T-helper 2 cell treated with Interferon-gamma antibody and Interleukin-4, amounts not matched to agents 5 μg/mL and 100 μg/mL, for 36 hours (primary cell): Measurements from ENCODE around the gene ABCG5.

Experiments
- DNase-seq: peaks from one replicate; pipeline ENCODE4 v3.0.0; 2021; ENCODE audit warnings: low spot score
- H3K27ac Mint-ChIP-seq: one replicate; pipeline ENCODE4 v1.8.0; 2021; ENCODE audit warnings: mild to moderate bottlenecking, mixed read lengths
- H3K27me3 Mint-ChIP-seq: one replicate; pipeline ENCODE4 v1.8.0; 2021; ENCODE audit warnings: low read depth, mixed read lengths
- H3K36me3 Mint-ChIP-seq: one replicate; pipeline ENCODE4 v1.8.0; 2021; ENCODE audit warnings: low read depth, mixed read lengths
- H3K4me1 Mint-ChIP-seq: one replicate; pipeline ENCODE4 v1.8.0; 2021; ENCODE audit warnings: low read depth, mixed read lengths
- H3K4me3 Mint-ChIP-seq: one replicate; pipeline ENCODE4 v1.8.0; 2022; ENCODE audit warnings: mild to moderate bottlenecking, moderate library complexity, mixed read lengths
- H3K9me3 Mint-ChIP-seq: one replicate; pipeline ENCODE4 v1.8.0; 2021; ENCODE audit warnings: mixed read lengths

ABCG5 gene

DNA sequence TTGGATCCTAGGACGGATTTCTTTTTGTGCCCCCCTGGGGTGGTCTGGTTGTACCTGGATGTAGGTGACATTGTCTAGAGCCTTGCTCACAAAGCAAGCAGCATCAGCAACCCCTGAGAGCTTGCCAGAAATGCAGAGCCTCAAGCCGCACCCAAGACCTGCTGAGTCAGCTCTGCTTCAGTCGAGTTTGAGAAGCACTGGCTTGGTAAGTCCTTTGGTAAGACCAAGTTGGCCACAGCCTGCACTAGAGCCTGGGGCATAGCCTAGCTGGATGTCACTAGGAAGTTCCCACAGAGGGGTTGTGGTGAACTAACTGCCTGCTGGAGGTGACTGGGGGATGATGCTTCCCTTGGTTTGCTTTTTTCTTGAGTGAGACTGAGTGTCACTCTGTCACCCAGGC is 6.2 kb downstream of the ABCG5 start:
- H3K4me3 Mint-ChIP-seq = no peak overlapping the region
- no peaks in the 10 kb centered on the region for H3K36me3 Mint-ChIP-seq
- no peak for DNase-seq
- H3K27ac Mint-ChIP-seq = no peak overlapping the region
- peaks cover 3% of the 10 kb centered on the region for H3K4me1 Mint-ChIP-seq
- no peaks in the 10 kb centered on the region for H3K9me3 Mint-ChIP-seq
- peaks cover 19% of the 10 kb centered on the region for H3K27me3 Mint-ChIP-seq

GRCh38 chr2:43831543-43832294 is 6.9 kb downstream of the ABCG5 start:
- H3K9me3 Mint-ChIP-seq = no peaks in the 10 kb centered on the region
- H3K36me3 Mint-ChIP-seq = no peaks in the 10 kb centered on the region
- peak overlapping the region; percentile 79 for H3K4me3 Mint-ChIP-seq
- H3K27ac Mint-ChIP-seq = no peak overlapping the region
- no peak for DNase-seq
- peaks cover 19% of the 10 kb centered on the region for H3K27me3 Mint-ChIP-seq
- peaks cover 3% of the 10 kb centered on the region for H3K4me1 Mint-ChIP-seq

GRCh38 chr2:43826305-43827250 is 12.1 kb downstream of the ABCG5 start:
- H3K9me3 Mint-ChIP-seq = no peaks in the 10 kb centered on the region
- H3K27ac Mint-ChIP-seq = no peak overlapping the region
- peaks cover 3% of the 10 kb centered on the region for H3K4me1 Mint-ChIP-seq
- H3K27me3 Mint-ChIP-seq = peaks cover 21% of the 10 kb centered on the region
- DNase-seq = no peak
- no peak overlapping the region for H3K4me3 Mint-ChIP-seq
- H3K36me3 Mint-ChIP-seq = no peaks in the 10 kb centered on the region

- H3K4me1 Mint-ChIP-seq = no peaks in the 10 kb centered on the region
- peaks cover 17% of the 10 kb centered on the region for H3K27me3 Mint-ChIP-seq
- no peak overlapping the region for H3K4me3 Mint-ChIP-seq
- H3K27ac Mint-ChIP-seq = no peak overlapping the region
- DNase-seq = no peak
- no peaks in the 10 kb centered on the region for H3K36me3 Mint-ChIP-seq
- no peaks in the 10 kb centered on the region for H3K9me3 Mint-ChIP-seq
These were observed 12.8 kb downstream of the ABCG5 start for GRCh38 chr2:43825841-43826240.

DNA sequence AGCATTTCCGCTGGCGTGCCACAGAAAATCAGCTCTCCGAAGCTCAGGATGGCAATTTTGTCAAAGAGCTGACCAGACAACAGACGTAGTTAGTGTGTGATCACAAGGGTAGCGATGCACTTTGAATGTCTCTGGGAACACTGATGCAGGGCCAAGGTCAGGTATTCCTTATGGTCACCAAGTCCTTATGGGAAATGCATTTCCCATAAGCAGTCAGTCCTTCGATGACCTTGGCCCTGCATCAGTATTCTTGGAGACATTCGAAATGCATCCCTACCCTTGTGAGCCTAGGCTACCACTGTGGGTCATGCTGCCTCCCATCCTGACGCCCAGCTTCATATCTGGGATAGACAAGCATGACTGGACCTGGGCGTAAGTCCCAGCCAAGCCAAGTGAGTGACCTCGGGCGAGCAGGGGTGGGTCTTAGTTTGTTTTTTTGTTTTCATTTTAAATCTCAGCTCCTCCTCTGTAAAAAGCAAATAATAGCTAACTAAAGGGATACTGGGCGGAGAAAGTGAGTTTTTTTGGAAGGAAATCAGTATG is 13.6 kb downstream of the ABCG5 start:
- no peak for DNase-seq
- Mint-ChIP-seq H3K9me3 (no peaks in the 10 kb centered on the region), H3K27me3 (peaks cover 9% of the 10 kb centered on the region), H3K4me1 (no peaks in the 10 kb centered on the region), H3K27ac (no peak overlapping the region), H3K36me3 (no peaks in the 10 kb centered on the region), H3K4me3 (no peak overlapping the region)

DNA sequence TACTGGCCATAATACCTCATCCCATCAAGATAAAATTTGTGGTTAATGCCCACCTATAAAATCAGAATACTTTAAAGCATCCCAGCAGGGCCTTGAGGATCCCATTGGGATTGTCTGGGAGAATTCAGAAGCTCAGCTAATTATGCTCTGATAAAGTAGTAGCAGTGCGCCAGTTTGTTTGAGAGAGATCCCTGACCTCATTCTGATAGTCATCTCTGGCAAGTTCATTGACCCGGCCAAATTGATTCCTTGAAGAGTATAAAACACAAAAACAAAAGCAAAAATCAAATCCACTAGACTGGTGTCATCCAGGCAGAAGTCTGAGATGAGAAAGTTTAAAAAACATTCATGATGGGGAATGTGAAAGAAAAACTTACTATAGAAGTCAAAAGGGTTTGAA is 14.1 kb downstream of the ABCG5 start:
- Mint-ChIP-seq H3K9me3 (no peaks in the 10 kb centered on the region), H3K4me3 (no peak overlapping the region), H3K27ac (no peak overlapping the region), H3K4me1 (no peaks in the 10 kb centered on the region), H3K36me3 (no peaks in the 10 kb centered on the region), H3K27me3 (peaks cover 4% of the 10 kb centered on the region)
- no peak for DNase-seq

- Mint-ChIP-seq H3K27ac (no peak overlapping the region), H3K4me1 (no peaks in the 10 kb centered on the region), H3K4me3 (no peak overlapping the region), H3K9me3 (no peaks in the 10 kb centered on the region), H3K27me3 (peaks cover 2% of the 10 kb centered on the region), H3K36me3 (no peaks in the 10 kb centered on the region)
- DNase-seq = no peak
These were observed 14.9 kb downstream of the ABCG5 start for GRCh38 chr2:43823751-43824150.

DNA sequence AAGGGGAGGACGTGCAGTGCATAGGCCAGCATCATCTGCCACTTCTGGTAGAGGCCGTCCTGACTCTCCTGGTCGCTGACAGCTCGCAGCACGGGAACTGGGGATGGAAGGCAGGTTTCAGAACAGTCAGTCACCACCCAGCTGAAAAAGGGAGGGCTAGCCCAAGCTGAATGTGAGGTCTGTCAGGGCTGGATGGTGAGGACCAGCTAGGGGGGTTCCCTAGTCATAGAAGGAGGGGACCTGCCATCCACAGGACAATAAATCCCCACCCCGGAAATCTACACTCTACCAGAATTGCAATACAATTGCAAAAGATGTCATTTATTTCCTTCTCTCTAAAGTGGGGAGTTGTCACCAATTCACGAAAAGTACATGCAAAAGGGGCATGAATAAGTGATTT is 15.8 kb downstream of the ABCG5 start:
- no peak overlapping the region for H3K4me3 Mint-ChIP-seq
- no peaks in the 10 kb centered on the region for H3K9me3 Mint-ChIP-seq
- no peak overlapping the region for H3K27ac Mint-ChIP-seq
- no peaks in the 10 kb centered on the region for H3K36me3 Mint-ChIP-seq
- DNase-seq = no peak
- H3K4me1 Mint-ChIP-seq = no peaks in the 10 kb centered on the region
- peaks cover 2% of the 10 kb centered on the region for H3K27me3 Mint-ChIP-seq

- peaks cover 2% of the 10 kb centered on the region for H3K27me3 Mint-ChIP-seq
These were observed 19.0 kb downstream of the ABCG5 start for GRCh38 chr2:43819491-43820163.

DNA sequence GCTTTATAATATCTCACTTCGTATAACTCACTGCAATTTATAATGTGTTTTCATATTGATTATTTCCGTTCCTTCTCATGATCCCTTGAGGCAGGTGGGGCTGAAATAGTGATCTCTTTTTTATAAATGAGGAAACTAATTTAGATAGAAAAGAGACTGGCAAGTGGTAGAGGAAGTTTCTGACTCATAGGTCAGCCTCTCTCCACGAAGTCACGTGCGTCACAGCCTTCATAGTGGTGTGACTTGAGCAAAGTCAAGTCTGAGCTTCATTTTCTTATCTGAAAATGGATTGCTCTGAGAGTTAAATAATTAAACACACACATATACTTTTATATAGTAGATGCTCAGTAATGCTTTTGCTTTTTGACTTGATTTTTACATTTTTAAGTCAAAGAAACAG is 19.9 kb downstream of the ABCG5 start:
- Mint-ChIP-seq H3K4me3 (no peak overlapping the region), H3K9me3 (peaks cover 4% of the 10 kb centered on the region), H3K4me1 (peaks cover 3% of the 10 kb centered on the region)

More at GRCh38 chr2:43819491-43820163, 19.0 kb downstream of the ABCG5 start:
- Mint-ChIP-seq H3K36me3 (peaks cover 1% of the 10 kb centered on the region), H3K4me3 (no peak overlapping the region), H3K9me3 (peaks cover 4% of the 10 kb centered on the region), H3K27ac (no peak overlapping the region), H3K4me1 (peaks cover 3% of the 10 kb centered on the region)
- no peak for DNase-seq

DNA sequence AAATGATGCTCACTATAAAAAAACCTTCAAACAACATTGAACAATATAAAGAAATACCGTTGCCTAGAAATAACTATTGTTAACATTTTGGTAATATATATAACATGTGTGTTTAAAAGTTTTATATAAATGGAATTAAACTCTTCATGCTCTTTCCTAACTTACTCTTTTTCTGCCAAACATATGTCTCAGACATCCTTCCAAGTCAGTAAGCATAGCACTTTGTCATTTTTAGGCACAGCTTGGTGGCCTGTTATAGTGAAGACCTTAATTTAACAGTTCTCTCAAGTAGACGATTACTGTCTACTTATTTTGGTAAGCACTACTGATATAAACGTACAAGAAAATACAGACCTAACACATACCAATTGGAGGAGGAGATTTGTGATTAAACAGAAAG is 23.9 kb downstream of the ABCG5 start:
- Mint-ChIP-seq H3K27ac (no peak overlapping the region), H3K36me3 (peaks cover 1% of the 10 kb centered on the region), H3K9me3 (peaks cover 4% of the 10 kb centered on the region), H3K4me3 (no peak overlapping the region), H3K4me1 (peaks cover 4% of the 10 kb centered on the region), H3K27me3 (no peaks in the 10 kb centered on the region)
- no peak for DNase-seq

More for the DNA sequence above, 19.9 kb downstream of the ABCG5 start:
- Mint-ChIP-seq H3K36me3 (peaks cover 1% of the 10 kb centered on the region), H3K27me3 (peaks cover 2% of the 10 kb centered on the region), H3K27ac (no peak overlapping the region)
- peak; percentile 53 for DNase-seq

DNA sequence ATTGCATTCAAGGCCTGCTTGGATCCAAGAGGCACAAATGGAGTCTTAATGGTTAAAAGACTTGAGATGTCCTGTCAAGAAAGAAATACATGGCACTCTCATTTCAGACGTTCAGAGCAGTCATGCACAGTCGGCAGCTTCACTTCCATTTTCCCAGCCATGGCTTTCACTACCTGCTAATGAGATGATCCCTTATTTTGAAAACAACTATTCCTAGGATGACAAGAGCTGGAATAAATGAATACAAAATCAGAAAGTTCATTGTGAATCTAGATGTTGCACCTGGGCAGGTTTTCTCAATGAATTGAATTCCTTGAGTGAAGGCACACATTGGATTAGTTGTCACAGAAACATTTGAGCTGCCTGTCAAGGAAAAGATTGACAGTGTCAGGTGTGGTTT is 25.7 kb downstream of the ABCG5 start:
- Mint-ChIP-seq H3K9me3 (peaks cover 4% of the 10 kb centered on the region), H3K36me3 (peaks cover 1% of the 10 kb centered on the region)

GRCh38 chr2:43812006-43812405 is 26.6 kb downstream of the ABCG5 start:
- peaks cover 4% of the 10 kb centered on the region for H3K4me1 Mint-ChIP-seq
- H3K4me3 Mint-ChIP-seq = no peak overlapping the region
- peaks cover 1% of the 10 kb centered on the region for H3K36me3 Mint-ChIP-seq
- DNase-seq = no peak
- H3K27me3 Mint-ChIP-seq = no peaks in the 10 kb centered on the region
- no peak overlapping the region for H3K27ac Mint-ChIP-seq
- H3K9me3 Mint-ChIP-seq = peaks cover 4% of the 10 kb centered on the region

More for the DNA sequence above, 25.7 kb downstream of the ABCG5 start:
- H3K4me3 Mint-ChIP-seq = no peak overlapping the region
- no peaks in the 10 kb centered on the region for H3K27me3 Mint-ChIP-seq
- no peak for DNase-seq
- H3K4me1 Mint-ChIP-seq = peaks cover 4% of the 10 kb centered on the region
- H3K27ac Mint-ChIP-seq = no peak overlapping the region
